Activated effector memory CD4-positive, alpha-beta T cell treated with anti-CD3 and anti-CD28 coated beads, Interleukin-2, amount 50 U/mL, for 16 hours (primary cell): ENCODE measurements around the gene ELAVL3.

Experiments
- DNase-seq: peaks from one replicate; pipeline ENCODE4 v3.0.0-alpha.2; 2020

The ELAVL3 gene

DNA sequence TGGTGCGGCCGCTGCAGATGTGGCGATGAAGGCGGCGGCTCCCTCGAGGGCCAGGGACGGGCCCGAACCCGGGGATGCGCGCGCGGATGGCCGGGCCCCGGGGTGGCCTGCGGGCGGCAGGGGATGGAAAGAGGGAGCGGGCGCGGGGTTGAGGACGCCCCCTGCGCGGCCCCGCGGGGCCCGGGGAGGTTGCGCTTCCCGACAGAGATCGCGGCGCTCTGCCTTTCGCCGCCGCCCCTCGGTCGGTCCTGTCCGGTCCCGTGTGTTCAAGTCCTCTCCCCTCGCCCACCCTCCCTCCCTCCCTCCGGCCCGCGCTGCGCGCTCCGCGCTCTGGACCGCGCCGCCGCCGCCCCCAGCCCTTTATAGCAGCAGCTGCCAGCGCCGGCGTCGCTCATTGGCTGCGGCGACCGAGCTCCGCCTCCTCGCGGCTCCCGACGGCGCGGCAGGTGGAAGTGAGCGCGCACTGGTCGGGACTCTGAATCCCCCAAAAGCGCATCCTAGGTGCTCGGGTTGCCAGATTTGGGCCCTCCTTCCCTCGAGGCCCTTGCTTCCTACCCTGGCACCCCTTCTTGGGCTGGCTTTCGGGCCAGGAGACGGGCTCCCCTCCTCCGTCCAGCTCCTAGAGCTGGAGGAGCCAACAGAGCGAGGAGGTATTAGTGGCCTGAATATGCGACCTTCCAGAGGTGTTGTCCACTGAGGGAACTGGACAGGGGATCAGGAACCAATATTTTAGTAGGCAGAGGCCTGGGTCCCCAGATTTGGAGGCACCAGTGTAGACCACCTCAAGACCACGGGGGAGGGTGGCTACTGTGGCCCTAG lies at the start of gene ELAVL3:
ELAVL3 (minus strand) TSS at position 332 of the 819 bp plus-strand sequence. CDS start 438 bp downstream, outside the sequence.
- DNase-seq = no peak

DNA sequence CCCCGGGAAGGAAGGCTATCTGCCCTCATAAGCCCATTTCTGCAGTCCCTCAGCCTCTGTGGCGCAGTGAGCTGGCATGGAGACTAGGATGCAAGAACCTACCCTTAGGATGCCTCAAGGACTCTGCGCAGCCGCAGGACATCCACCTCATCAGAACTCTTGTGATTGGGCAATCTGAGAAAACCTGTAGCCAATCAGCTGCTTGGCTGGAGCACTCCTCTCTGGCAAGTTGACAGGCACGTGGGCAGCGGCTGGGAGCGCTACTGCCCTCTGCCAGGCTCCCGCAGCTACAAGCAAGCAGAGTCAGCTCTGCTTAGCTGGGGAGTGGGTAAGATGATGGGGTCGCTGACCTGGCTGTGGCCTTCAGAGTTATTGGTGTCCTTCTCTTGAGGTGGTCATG lies 49.6 kb upstream of the ELAVL3 start:
- peak; percentile 74 for DNase-seq

DNA sequence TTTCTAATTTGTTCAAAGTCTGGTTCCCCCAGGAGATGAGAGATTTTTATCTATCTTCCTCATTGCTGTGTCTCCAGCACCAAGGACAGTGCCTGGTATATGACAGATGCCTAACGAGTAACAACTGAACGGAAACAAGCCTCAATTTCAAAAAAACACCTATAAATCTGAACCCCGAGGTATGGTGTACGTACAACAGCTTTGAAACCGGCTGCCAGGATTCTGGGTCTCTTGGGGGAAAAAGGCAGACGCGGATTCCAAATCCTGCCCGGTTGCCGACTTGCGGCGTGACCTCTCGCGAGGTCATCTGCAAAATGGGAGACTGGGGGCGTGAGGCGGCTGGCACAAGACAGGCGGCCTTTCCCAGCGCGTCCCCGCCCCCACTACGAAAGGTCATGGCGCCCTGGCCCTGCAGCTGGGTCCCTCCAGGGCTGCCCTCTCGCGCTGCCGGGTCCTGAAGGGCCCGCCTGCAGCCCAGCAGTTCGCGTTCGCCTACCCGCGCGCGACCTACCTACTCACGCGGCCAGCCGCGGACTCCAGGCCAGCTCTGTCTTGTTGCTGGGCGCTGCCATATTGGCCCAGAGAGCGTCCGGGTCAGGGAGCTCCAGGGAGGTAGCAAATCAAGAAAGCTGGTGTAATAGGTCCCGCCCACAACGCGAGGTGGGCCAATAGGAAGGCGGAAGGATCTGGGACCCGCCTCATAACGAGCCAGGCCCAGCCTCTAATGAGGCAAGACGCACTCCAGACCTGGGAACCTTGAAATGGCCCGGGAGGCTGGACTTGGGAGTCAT lies 47.9 kb upstream of the ELAVL3 start, which contains the start of gene ECSIT:
ECSIT (minus strand) TSS at position 584 of the 791 bp plus-strand sequence. CDS start 9,964 bp downstream, outside the sequence.
- DNase-seq = peak; percentile 97

DNA sequence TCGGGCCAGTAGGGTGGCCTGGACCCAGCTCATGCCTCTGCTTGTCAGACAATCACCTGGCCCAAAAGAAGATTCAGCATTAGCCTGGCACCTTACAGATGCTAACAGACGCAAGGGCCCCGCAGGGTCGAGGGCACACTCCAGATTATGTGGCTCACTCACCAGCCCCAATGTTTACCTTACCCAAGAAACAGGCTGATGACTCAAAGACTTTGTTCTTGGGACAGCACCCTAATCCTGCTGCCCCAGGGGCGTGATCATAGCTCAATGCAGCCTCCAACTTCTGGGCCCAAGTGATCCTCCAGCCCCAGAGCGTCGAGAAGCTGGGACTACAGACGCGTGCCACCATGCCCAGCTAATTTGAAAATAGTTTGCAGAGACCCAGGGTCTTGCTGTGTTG lies 38.3 kb upstream of the ELAVL3 start:
- no peak for DNase-seq

DNA sequence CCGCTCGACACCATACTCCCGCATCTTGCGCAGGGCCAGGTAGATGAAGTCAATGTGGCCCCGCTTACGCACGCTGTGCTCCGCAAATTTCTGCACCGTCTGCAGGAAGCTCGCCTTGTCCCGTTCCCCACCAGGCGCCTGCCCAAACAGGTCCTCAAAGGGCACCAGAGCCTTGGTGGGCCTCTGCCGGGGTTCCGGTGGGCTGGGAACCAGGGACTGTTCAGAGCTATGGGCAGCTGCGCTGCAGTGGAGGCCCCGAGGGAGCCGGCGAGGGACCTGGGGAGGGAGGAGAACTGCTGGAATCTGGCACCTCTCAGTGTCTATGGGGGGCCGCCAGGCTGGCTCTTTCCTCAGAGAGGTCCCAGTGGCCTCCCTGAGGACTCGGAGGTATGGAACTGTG lies 33.1 kb upstream of the ELAVL3 start:
- no peak for DNase-seq

DNA sequence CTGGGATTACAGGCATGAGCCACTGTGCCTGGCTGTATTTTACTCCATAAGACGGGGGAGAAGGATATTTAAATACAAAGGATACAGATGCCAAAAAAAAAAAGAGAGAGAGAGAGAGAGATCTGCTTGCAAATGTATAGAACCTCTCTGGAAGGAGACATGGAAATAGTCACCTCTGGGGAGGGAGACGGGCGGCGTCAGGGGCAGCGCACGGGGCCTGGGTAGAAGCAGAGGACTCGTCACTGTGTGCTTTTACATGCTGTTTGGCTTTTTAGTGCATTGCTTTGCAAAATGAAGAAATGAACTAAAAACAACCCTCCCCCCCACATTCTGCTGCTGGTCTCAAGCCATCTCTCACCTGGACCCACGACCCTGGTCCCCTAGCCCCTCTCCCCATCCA lies 29.6 kb upstream of the ELAVL3 start:
- no peak for DNase-seq

DNA sequence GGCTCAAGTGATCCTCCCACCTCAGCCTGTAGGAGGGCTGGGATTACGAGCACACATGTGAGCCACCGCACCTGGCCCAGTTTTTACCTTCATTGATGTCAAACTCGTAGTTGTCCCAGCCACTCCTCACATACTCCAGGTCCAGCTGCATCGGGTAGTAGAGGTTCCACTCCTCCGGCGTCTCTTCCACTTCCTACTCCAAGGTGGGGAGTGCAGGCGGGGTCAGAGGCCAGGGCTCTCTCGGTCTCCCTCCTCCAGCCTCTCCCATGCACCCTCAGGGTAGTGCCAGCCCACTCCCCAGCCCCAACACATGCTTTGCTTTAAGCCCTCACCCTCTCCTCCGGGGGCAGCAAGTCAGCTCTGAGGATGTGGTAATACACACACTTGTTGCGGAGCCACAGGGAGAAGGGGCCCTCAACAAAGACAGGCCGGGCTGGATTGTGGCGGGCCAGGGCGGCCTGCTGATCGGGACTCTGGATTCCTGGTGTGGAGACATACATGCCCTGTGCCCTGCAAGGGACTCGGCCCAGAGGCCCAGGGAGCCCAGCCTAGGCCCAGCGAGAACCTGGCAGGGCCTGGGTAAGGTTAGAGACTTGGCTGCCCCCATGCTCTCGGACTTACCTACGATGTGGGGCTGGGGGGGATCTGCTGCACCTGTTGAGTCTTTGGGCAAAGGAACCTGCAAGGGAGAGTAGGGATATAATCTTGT lies 26.7 kb upstream of the ELAVL3 start:
- no peak for DNase-seq

DNA sequence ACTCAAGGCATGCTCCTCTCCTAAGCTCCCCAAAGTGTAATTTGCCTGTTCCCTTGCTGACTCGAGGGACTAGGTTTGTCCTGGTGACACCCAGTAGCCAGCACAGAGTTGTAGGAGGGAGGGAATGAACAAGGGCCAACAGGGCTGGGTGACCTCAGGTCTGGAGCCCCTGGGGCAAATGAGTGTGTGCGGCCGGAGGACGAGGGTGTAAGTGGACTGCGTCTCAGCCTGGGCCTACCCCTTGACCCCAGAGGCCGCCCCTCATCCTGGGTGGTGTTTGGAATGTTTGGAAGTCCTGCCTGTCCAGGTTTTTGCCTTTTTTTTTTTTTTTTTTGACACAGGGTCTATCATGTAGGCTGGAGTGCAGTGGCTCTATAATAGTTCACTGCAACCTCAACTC lies 26.1 kb upstream of the ELAVL3 start:
- no peak for DNase-seq

DNA sequence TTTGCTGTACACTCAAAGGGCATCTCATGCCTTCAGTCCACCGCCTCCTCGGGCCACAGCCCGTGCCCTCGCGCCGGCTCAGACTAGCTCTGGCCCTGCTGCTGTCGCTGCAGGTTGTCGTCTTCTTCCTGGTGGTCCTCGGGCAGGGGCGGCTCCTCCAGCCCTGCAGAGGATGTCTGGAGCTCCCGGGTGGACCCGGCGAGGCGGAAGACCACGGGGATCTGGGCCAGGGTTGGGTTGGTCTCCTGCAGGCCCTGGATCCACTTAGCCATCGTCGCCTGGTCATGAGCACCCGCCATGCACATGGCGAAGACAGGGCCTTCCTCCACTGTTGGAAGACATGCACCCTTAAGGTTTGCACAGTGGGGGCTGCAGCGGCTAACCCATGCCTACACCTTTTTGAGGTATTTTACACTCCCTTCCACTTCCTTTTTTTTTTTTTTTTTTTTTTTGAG lies 25.3 kb upstream of the ELAVL3 start:
- DNase-seq = no peak

DNA sequence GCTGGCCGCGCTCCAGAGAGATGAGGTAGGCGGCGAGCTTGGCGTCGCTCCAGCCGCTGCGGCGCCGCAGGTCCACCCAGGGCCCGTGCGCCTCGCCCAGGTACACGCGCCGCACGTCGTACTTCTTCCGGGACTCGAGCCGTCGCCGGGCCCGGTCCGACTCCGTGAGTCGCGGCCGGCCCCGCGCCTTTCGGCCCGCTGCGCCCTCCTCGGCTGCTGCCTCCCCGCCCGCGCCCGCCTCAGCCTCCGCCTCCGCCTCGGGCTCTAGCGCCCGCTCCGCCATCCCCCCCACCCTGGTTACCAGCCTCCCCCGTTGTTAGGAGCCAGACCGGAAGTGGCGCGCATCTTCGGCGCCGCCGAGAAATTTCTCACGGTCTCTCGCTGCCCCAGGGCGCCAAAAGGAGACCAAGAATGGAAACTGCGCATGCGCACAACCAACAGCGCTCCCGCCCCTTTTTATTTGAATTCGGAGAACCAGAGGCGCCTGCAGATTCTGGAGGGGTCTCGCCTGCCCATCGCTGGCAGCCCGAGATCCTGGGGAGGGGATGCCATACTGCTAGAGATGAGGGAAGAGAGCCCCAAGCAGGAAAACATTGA lies 24.8 kb upstream of the ELAVL3 start, which contains the start of gene ZNF653:
ZNF653 (minus strand) TSS at position 336 of the 597 bp plus-strand sequence; CDS start at position 283, 53 bp downstream.
- DNase-seq = peak; percentile 98

DNA sequence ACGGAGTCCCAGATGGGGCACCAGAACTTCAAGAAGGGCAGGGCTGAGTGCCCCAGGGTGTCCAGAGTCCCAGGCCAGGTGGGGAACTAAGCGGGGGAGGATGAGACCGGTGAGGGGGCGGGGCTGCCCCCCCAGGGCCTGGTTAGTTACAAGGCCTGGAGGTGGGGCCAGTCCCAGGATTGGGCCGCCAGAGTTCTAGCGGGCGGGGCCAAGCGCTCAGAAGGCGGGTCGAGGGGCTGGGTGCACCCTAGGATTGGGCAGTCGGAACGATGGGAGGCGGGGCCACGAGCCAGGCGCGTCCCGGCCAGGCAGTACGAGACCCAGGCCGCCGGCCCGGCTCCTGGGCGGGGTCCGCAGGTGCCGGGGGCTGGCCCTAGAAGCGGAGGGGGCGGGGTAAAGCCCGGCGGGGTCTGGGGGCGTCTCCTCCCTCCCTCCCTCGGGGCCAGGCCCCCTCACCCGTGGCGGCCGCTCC lies 24.2 kb upstream of the ELAVL3 start:
- DNase-seq = peak; percentile 98

DNA sequence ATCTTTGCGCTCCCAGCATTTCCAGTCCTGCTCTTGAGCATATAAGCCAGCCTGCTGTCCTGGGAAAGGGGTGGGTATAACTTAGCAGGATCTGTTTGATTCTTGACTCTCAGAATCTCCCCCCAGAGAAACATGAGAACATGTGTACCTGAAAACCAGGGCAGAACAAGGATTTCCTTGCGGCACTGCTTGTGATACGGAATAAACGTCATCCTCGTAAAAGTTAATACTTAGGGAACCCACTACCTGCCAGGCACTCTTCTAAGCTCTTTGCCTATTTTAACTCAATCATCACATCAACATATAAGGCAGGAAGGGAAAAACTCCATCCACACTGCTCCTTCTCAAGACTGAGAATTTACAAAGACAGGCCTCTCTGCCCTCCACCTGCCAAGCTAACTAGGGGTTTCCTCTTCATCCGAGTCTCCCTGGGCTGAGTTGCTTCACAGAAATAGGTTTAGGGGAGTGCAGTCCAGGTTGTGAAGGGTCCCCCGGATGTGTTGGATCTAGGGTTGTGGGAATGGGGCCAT lies 23.7 kb upstream of the ELAVL3 start:
- DNase-seq = no peak

DNA sequence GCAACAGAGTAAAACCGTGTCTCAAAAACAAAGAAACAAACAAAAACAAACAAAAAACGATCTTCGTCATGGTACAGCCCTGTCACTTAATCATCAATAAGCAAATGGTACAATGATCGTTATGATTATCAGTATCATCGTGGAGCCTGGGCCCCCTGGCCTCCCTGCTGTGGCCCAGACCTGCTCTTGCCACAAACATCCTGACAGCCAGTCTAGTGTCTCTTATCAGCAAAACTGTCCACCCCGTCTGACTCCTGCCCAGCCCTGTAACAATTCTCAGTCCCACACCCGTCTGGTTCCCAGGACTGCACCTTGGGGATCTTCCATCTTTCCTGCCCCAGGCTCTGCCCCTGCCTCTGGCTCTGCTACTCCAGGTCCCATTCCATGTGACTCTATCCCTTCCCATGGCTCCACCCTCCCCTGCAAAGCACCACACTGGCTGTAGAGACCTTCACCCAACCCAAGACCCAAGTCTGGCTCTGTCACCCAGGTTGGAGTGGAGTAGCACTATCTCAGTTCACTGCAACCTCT lies 19.1 kb upstream of the ELAVL3 start:
- no peak for DNase-seq

DNA sequence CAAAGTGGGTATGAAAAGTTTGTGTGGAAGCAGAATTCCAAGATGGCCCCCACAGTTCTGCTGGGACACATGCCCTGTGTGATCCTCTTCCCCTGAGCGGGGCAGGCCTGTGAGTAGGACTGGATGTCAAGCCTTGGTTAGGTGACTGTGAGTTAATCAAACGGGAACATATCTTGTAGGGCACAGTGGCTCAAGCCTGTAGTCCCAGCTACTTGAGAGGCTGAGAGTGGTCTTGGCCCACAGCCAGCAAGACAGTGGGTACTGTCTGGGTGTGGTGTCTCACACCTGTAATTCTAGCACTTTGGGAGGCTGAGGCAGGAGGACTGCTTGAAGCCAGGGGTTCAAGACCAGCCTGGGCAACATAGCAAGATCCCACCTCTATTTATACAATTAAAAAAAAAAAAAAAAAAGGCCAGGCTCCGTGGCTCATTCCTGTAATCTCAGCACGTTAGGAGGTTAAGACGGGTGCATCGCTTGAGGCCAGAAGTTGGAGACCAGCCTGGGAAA lies 18.4 kb upstream of the ELAVL3 start:
- DNase-seq = no peak

DNA sequence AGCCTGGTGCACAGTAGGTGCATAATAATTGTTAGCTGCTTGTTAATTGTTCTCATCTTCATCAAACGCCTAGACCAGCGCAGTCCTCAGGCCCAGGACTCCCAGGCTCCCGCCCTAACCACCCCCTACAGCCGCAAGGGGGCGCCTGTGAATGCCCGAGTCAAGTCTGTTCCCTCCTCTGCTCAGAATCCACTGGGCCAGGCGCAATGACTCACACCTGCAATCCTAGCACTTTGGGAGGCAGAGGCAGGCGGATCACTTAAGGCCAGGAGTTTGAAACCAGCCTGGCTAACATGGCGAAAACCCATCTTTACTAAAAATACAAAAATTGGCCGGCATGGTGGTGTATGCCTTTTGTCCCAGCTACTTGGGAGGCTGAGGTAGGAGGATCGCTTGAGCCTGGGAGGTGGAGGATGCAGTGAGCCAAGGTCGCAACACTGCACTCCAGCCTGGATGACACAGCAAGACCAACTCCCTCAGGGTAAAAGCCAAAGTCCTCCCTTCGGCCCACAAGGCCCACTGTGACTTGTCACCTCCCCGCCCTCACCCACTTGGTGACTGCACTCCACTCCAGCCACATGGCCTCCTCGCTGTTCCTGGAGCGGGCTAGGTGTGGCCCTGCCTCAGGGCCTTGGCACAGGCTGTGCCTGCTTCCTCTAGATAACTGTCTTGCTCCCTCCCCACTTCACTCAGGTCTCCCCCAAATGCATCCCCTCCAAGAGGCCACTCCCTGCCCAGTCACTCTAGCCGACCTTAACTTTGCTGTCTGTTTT lies 15.7 kb upstream of the ELAVL3 start:
- peak; percentile 88 for DNase-seq

DNA sequence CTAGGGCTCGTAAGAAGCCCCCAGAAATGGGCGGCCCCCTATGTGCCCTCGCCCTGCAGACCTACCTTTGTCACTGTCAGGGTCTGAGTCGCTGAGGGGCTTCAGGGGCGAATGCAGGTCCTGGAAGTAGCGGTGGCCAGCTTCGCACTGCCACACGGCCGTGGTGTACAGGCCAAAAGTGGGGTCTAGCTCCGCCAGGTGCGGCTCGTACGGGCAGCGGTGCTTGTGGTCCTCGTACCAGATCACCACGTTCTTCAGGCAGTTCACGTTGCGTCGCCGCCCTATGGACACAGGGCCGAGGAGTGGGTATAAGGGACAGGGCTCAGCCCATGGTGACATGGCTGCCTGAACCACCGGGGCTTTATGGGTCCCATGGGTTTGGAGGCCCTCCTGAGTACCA lies 15.0 kb upstream of the ELAVL3 start:
- no peak for DNase-seq

DNA sequence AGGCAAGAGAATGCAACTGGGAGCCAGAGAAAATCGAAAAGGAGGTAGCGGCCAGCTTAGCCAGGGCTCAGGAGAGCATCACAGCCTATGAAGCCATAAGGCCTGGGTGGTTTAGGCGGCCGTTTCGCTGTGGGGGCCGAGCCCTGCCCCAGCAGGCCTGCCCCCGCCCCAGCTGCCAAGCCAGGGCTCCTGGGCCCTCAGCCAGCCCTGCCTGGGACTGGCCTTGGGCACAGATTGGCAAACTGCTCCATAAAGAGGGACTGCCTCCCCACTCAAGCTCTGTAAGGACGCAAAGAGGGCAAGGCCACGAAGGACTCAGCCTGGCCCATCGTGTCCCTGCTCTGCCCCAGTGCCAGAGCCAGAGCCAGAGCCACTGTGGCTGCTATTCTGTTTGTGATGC lies 14.6 kb upstream of the ELAVL3 start:
- no peak for DNase-seq

DNA sequence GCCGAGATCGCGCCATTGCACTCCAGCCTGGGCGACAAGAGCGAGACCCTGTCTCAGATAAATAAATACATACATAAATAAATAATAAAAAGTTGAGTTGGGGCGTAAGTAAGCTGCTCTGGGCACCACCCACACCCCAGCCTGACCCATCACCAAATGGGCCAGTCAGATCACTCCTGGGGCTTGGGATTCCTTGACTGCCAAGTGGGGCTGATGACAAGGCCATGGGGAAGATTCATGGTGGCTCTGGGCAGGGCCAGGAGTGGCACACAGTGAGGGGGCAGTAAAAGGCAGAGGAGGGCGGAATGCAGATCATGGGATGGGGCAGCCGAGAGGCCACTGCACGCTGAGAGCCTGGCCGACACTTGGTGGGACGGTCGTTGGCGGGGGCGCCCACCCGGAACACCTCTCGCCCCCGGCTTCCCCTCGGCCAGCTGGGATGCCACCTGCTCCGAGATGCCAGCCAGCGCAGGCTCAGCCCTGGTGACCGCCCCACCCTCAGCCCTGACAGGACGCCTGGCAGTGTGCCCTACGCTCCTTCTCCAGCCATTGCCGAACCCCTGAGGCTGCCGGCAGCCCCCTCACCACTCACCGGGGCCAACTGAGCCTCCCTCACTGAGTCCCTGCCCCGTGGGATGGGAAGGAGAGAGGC lies 13.9 kb upstream of the ELAVL3 start:
- no peak for DNase-seq

DNA sequence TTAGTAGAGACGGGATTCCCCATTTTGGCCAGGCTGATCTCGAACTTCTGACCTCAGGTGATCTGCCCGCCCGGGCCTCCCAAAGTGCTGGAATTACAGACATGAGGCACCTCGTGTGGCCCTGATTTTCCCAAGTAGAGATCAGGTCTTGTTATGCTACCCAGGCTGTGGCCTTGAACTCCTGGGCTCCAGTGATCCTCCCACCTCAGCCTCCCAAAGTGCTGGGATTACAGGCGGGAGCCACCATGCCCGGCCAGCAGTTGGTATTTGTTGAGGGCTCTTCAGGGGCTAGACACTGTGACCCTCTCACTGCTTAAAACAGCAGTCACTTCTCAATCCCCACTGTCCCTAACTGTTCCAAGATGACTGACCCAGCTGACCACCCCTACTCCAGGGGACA lies 8.5 kb upstream of the ELAVL3 start:
- DNase-seq = no peak
